GM18520 (cell line): ENCODE measurements around the gene SYNE2.
A peak's percentile ranks its signal among the peaks of the same experiment; 100 is the strongest.

Source experiments
- ATAC-seq: cut with Tn5 transposase; IDR thresholded peaks from one replicate; pipeline ENCODE4 v1.9.1; 2021; ENCODE audit not compliant: unreplicated experiment

SYNE2 gene

GRCh38 chr14:64235652-64236640 is 383.1 kb downstream of the SYNE2 start:
- ATAC-seq = peak; percentile 38

DNA sequence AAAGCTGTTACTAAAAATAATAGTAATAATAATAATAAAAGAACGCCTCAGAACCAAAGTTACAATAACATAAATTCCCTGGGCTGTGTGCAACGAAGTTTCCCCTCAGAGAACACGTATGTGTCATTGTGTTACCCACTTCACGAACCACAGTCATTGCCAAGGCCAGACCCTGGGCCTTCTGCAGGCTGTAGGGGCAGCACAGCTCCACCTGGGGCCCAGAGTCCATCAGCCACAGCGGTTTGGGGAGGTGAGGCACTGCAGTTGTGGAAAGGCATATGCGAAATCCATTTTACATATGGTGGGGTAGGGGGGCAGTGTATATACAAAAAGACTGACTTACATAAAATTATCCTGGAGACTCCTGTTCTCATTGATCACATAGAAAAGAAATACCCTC is 385.2 kb downstream of the SYNE2 start:
- ATAC-seq = no peak

DNA sequence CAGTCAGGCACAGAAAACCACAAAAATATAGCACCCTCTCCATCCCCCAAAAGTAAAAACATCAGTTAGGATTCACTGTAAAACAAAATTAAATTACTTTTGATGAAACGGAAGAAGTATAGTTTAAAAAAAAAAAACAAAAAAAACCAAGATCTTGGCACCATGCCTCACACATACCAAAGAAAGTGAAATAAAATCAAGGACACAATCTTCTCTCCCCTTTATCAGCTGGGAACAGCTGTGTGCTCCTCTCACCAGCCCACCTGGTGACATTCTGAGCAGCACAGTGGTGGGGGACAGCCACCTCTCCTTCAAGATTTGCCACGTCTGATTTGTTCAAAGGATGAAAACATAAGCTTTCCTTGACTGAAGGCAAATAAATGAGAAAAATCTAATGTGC is 385.8 kb downstream of the SYNE2 start:
- no peak for ATAC-seq

- ATAC-seq = no peak
Observed at GRCh38 chr14:64244279-64244678, 391.5 kb downstream of the SYNE2 start.

- no peak for ATAC-seq
Observed at GRCh38 chr14:64245491-64245890, 392.7 kb downstream of the SYNE2 start.

DNA sequence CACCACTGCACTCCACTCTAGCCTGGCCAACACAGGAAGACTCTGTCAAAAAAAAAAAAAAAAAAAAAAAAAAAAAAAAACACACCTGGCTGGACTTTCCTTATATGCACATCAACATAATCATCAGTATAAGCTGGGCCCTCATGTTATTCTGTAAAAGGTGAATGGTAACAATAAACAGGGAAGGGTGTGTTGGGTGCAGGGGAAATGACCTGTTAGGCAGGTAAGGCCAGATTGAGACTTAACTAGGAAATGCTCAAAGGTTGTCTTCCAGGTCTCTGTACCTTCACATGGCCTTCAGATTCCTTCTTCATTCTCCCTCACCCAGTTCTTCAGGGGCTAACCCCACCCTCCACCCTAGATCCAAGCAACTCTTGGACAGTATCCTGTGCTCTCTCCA is 393.9 kb downstream of the SYNE2 start:
- no peak for ATAC-seq

DNA sequence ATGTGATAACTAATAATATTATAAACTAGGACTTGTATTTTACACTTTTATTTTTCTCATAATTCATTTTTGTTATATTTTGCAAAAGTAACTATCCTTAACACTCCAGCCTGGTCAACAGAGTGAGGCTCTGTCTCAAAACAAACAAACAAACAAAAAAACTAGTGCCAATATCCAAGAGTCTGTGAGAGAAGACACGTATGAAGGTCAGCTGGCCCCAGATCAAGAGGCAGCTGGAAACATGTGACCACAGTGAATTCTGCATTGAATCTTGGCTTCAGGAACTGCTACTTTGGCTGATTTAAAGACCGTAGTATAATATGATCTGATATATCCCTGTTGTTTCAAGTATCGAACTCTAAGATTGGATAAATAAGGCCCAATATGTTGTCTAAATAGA is 394.4 kb downstream of the SYNE2 start:
- ATAC-seq = no peak

DNA sequence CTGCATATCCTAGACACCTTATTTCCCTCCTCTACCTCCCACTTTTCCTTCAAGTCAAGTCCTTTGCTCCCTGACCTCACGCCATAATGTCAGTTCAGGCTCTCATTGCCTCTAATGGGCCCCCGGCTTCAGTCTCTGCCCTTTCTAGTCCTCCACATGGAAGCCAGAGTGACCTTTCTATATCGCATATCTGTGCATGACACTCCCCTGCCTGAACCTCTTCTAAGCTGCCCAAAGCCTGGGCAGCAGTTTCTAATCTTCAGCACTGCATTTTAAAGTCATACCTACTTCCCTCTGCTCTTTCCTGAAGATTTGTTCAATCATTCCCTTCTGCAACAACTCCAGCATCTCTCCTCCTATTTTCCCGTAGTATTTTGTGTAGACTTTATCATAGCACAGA is 395.9 kb downstream of the SYNE2 start:
- ATAC-seq = no peak

GRCh38 chr14:64249363-64249762 is 396.6 kb downstream of the SYNE2 start:
- no peak for ATAC-seq

GRCh38 chr14:64253672-64254071 is 400.9 kb downstream of the SYNE2 start:
- ATAC-seq = no peak

GRCh38 chr14:64255756-64256155 is 403.0 kb downstream of the SYNE2 start:
- ATAC-seq = no peak

DNA sequence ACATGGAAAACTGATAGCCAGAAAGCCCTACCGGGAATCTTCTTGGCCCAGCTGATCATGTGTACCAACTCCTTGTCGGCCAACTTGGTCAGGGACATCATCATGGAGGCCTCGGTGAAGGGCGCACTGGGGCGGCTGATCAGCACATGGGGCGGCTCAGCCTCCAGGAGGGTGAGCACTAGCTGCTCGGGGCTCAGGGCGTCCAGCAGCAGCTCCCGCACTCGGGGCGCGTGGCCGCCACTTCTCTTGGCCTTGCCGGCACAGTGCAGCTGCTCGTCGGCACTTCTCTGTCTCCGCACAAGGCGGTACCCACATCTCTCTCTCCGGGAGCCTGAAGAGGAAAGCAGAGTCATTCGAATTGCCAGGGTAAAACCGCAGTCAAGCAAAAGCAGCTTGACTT is 407.6 kb downstream of the SYNE2 start:
- no peak for ATAC-seq

- no peak for ATAC-seq
Observed at GRCh38 chr14:64265222-64265621, 412.4 kb downstream of the SYNE2 start.

DNA sequence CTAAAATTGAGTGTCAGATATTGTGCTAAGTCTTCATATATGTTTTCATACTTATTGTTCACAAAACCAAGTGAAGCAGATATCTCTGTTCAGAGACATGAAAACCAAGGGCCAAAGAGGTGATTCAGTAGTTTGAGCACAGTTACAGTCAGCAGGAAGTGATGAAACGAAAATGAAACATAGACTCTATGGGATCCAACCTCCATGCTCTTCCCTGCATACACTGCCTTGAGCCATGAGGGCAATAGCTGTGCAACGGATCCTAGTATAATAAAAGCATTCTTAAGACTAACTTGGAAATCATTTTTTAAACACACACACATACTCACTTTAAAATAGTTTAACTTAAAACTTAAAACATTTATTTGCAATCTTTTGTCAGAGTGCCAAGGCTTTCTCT is 413.4 kb downstream of the SYNE2 start:
- no peak for ATAC-seq

GRCh38 chr14:64272019-64272418 is 419.2 kb downstream of the SYNE2 start:
- no peak for ATAC-seq
